Suppressor macrophage treated with lipopolysaccharide for 1 hour (primary cell): ENCODE results near the gene ITPKB.
"Not testable (repeated sequence)": the region's sequence is repeated elsewhere in the genome, so short reads cannot be mapped to it uniquely, and the experiment has no call there.

Source experiments
- DNase-seq, 3 donors: peaks; one replicate each; pipeline ENCODE4 v3.0.0-alpha.2; 2020 to 2022

ITPKB gene

DNA sequence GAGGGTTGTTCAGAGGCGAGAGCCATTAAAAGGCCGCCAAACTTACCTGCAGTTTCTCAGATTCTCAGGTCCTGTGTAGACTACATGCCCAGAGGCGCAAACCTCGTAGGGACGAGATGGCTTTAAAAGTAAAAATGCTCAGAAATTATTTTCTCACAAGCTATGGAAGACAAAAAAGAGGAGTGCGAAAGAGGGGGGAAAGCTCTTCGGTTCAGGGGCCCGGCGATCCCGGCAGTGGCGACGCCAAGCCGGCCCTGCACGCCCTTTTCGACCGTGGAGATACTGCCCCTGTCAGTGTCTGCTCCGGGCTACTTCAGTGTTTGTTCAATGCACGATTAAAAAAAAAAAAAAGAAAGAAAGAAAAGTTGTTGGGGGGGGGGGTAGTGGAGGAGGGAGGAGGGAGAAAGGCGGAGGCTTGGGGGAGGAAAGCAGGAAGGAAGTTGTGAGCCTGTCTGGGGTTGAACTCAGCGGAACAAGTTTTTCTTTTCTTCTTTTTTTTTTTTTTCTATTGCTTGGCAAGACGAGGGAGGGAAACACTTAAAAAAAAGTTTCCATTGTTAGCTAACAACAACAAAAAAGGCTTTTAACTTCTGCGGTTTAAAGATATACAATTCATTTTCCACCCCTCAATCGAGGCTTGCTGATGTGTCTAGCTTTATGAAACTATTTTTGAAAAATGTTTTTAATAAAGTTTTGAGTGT, at the start of gene ITPKB:
Gene ITPKB, minus strand, starts transcription at position 288 of the 701 bp plus-strand sequence. CDS start 1,824 bp downstream, outside the sequence.
- DNase-seq = peak; percentile 76 to 80 (median 79)

DNA sequence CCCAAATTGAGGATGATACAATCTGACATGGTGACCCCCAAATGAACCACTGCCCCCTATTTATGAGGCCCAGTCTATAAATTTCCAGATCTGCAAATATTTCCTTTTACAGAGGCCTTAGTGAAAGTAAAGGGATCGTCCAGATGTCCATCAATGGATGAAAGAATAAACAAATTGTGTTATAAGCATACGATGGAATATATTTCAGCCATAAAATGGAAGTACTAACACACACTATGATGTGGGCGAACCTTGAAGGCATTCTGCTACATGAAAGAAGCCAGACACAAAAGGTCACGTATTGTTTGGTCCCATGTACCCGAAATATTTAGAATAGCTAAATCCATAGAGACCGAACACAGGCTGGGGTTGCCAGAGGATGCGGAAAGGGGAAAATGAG, 48.6 kb upstream of the ITPKB start:
- no peak for DNase-seq

DNA sequence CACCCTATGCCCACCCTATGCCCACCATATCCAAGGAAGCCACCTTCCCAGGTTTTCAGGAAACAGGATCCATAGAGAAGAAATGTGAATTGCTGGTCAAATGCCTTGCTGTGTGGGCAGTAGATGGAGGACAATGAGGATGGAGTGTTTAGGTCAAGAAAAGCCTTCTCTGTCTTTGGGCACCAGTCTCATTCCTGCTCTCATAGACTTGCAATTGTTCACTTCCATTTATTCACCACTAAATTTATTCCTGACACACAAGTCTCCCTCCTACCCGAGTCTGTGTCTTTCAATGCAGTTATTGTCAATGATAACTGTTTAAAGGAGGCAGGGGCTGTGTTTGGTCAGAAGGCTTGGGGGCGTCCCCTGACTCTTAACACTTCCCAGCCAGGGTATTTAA, 48.0 kb upstream of the ITPKB start:
- no peak for DNase-seq

DNA sequence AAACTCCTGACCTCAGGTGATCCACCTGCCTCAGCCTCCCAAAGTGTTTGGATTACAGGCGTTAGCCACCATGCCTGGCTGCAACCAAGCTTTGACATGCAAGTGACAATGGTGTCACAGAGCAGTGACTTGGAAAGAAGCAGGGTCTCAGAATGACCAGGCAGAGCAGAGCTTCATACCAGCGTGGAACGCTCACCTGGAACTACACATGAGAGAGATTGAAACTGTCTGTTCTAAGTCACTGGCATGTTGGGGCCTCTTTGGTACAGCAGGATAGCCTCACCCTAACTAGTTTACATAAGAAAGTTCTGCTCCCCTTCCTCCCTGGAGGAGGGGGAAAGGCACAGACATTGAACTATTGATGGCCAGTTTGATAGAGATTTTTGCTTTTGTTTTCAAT, 47.5 kb upstream of the ITPKB start:
- no peak for DNase-seq

DNA sequence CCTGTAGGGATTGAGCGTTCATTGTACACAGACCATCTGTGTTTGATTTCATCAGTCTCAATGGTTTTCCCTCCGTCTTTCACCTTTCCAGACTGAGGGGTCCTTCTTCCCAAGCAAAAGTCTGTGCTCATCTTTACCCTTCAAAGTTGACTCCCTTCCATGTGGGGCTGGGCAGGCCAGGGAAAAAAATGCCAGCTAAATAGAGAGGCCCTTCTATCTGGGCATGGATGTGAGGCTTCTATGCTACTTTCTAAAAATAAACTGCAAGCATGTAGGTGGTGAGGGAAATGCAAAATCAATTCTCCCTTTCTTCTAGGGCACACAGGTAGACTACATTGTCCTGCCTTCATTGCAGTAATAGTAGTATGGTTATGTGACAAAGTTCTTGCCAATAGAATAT, 46.7 kb upstream of the ITPKB start:
- no peak for DNase-seq

DNA sequence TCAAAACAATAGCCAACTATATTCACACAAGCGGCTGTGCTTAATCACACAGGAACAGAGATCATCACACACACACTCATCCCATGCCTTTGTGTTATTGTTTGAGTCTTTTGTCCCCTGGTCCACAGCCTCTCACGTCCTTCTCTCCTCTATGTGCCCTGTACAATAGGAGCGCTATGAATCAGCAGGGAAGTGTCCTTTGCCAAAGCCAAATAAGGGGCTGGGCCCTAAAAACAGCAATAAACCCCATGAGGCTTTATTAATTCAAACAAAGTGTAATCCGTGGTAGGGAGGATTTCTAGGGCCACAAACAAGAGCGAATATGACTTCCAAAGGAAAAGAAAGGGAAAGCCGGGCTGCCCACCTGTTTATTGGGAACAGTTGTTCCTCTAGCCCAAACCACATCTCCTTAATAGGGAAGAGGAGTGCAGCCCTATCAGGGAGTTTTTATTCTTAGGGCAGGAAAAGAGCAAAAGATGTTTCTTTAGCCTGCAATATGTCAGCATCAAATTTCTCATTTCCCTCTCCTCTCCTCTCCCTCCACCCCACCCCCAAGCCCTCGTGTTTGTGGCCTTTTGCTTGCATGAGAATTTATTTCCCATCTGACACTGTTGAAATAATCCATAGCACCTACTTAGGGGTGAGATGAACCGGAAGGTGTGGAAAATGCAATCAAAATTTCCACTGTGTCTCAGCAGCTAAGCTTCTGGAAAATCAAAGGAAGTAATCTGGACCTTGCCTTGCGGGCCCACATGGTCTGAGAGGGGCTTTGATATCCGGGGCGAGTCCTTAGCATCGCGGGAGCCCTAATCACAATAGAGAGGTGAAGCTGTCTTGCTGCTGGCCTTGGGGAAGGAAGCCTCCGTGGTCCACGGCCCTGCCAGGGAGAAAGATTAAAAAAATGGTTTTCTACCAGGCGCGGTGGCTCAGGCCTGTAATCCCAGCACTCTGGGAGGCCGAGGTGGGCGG, 45.3 kb upstream of the ITPKB start:
- no peak for DNase-seq

DNA sequence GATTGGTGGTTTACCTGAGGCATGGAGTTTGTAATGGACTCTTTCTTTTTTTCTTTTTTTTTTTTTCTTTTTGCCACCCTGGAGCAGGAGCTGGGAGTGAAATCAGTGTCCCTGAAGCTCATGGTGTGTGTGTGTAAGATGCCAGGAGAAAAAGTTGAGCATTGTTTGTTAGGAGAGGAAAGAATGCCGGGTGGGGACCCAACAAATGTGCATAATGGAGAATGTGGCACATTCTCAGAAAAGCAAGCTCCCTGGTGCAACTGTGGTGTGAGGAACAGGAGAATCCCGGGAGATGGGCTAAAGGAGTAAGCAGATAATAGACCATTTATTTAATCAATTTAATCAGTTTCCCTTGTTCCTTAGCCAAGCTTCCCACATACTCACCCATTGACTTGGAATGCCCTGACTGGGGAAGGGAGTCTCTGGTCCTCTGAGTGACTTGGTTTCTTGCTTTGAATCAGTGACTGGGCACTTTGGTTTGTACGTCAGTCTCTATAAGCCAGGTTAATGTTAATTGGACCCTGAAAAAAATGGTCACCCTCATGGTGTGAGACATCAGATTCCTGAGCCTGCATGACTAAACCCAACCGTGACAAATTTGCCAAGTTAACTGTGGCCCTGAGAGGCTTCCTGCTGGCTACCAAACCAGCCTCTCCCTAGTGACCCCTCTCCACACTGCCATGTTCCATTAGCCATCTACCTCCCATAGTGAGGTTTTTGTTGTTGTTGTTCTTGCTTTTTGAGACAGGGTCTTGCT, 43.9 kb upstream of the ITPKB start:
- DNase-seq = no peak

DNA sequence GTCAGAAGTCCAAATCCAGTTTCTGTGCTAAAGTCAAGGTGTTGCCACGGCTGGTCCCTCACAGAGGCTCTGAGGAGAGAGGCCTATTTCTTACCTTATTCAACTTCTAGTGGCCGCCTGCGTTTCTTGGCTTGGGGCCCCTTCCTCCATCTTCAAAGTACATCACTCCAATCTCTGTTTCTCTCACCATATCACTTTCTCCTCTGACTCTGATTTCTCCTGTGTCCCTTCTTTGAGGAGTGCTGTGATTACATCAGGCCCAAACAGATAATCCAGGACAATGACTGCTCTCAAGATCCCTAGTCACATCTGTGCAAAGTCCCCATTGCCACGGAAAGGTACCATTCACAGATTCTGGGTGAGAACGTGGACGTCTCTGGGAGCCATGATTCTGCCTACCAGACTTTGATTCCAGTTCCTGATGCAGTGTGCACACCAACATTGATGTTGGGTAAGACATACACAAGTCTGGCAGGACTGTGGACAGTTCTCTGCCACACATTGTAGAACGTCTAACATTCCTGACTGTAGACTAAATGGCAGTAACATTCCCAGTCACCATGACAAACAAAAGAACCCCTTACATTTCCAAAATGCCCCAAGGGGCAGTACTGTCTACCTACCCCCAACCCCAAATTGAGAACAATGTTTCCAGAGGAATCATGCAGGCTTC, 43.0 kb upstream of the ITPKB start:
- DNase-seq = no peak

DNA sequence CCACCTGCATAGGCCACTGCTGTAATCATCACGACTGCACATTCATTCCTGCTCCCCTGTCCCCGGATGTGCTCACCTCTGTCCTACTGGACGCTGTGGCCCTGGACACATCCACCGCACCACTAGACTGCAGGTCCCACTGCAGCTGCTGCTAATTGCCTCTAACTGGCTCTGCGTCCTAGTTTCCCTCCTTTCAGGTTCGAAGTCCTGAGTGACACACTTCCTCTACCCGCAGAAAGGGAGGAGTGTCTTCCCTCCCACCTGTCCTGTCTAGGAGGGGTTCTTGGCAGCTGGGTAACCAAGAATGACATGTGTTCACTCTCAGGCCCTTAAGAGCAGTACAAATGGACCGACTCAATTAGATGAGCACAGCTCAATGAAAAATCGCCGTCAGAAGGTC, 40.5 kb upstream of the ITPKB start:
- DNase-seq = no peak

DNA sequence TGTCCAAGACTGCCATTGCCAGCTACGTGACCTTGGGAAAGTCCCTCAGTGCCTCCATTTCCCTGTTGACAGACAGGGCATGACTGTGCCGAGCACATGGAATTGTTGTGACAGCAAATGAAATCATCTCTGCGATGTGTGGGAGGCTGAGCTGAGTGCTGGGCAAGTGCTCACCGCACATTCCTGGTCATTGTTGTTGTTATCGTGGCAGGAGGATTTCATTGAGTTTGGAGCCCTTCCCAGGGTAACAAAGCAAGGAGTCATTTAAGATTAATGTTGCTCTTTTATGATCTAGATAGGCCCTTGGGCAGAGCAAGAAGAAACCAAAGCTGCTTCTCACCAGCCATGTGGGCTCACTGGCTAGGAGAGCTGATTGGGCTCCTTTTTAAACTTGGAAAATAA, 39.6 kb upstream of the ITPKB start:
- peak; percentile 80 to 83 (median 82) for DNase-seq

DNA sequence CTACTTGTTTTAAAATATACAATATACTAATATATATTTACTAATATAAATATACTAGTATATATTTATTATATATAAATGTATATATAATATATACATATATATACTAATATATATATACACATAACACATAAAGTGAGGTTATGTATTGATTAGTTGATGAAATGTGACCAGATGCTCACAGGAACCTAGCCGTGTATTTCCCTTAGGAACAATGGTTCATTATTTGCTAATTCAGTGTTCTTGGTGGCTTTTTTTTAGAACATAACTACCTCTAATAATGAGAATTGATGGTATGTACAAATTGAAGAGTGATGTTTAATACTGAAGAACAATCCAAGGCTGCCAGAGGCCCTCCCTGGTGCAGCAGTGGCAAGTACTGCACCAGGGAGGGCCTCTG, 37.9 kb upstream of the ITPKB start:
- DNase-seq = no peak

DNA sequence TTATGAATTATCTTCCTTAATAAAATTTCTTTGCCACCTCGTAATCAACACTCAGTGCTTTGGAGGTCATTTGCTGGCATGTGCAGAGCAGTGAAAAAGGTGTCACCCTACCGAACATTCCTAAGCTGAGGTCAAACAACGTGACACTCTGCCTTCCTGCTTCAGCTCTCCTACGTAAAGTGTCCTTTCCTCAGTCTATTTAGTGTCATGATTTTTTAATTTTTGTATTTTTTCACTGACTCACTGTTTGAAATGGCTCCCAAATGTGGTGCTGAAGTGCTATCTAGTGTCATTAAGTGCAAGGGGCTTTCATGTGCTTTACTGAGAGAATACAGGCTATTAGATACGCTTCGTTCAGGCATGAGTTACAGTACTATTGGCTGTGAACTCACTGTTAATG, 37.0 kb upstream of the ITPKB start:
- no peak for DNase-seq

DNA sequence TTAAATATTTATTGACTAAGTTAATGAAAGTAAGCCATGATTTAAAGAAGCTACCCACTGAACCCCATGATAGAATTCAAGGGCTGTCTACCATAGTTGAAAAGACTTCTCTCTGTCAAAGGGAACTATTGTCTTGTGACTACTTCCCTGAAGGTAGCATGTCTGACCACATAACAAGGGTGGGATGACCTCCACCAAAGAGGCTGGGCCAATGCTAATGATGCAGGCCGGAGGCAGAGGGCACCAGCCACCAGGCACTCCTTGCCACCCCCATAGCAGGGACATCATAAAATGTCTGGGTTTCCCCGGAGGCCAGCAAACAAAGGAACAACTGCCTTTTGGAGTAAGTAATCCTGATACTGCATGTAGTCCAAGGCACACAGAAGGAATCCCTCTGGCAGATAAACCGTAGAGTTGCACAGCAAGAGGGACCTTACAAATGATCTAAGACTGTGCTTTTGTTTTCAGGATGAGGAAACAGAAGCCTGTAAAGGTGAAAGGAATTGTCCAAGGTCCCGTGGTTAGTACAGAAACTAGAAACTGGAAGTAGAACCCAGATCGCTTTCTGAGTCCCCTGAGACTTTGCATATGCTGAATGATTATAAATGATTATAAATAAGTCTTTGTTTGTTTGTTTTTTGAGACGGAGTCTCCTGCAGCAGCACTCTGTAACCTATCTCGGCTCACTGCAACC, 33.5 kb upstream of the ITPKB start:
- peak; percentile 58 to 66 (median 61) for DNase-seq

DNA sequence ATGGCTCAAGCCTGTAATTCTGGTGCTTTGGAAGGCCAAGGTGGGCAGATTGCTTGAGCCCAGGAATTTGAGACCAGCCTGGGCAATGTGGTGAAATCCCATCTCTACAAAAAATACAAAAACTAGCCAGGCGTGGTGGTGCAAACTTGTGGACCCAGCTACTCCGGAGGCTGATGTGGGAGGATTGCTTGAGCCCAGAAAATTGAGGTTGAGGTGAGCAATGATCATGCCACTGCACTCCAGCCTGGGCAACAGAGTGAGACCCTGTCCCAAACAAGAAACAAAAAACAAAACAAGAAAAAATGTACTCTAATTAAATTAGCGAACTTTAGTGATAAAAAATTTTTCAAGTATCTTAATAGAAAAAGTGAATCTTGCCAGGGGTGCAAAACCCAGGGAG, 28.1 kb upstream of the ITPKB start:
- DNase-seq = not testable (repeated sequence)

DNA sequence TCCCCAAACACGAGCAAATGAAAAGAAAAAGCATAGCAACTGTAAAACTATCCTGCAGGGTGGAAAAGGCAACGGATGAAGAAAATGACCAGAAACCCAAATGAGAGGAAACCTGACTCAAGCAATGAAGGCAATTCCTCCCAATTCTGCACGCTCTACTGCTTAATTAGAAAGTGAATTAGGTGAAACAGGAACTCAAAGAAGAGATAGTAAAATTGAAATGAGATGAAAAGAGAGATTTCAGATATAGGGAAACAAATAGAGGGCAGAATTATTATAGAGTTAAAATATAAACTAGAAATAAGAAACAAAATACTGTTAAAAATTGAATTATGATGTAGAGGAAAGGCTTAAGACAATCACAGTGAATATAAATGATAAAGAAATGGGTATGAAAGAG, 27.5 kb upstream of the ITPKB start:
- DNase-seq = no peak

DNA sequence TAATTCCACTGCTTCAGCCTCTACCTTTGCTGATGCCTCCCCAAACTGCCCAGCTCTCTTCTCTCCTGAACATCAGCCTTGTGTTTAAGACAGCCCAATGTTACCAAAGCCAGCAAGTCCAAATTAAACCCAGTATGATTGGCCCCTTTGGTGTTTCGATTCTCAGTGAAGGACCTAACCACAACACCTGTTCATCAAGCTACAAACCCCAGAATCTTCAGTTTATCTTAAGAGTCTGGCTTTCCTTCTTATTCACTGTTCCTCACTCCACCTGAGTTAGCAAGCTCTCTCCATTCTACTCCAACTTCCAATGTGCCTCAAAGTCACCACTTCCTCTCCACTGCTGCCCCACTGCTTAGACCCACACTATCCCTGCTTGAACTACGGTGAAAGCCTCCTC, 25.5 kb upstream of the ITPKB start:
- no peak for DNase-seq

DNA sequence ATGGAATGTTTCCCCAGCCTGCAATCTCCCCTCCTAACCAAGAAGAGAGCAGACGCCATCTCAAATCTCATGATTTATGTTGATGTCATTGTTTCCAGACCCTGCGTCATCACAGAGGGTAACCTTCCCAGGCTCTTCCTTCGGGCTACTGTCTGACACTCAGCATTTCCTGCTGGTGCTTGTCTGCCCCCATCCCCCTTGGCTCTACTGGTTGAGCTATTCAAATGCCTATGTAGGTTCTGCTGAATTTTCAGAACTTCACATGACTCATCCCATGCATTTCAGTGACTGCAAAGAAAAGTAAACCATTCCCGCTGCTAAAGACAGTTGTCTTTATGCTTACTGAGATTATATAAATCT, 24.8 kb upstream of the ITPKB start:
- DNase-seq = peak; percentile 52 to 66 (median 58)

DNA sequence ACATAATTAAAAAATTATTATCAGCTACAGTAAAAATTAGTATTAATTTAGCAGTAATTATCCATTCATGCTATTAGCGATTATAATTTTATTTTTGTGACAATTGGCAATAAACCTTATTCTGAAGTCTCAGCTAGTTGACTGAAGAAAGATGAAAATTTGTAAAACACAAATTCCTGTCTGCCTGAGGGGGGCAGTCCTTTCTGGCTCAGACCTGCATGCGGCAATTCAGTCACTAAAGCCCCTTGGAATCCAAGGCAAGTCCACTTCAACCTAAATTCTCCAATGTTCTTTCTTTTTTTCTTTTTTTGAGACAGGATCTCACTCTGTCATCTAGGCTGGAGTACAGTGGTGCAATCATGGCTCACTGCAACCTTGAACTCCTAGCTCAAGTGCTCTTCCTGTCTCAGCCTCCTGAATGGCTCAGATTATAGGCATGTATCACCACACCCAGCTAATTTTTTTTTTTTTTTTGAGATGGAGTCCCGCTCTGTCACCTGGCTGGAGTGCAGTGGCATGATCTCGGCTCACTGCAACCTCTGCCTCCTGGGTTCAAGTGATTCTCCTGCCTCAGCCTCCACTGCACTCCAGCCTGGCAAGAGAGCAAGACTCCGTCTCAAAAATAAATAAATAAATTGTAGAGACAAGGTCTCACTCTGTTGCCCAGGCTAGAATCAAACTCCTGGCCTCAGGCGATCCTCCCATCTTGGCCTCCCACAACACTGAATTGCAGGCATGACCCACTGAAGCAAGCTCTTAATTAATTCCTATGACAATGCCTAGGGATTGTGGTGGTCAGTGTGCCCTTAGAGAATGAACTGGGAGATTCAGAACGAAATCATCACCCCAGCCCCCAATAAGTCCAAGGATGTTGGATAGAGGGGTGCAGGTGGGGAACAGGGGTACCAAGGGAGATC, 24.2 kb upstream of the ITPKB start:
- no peak for DNase-seq

DNA sequence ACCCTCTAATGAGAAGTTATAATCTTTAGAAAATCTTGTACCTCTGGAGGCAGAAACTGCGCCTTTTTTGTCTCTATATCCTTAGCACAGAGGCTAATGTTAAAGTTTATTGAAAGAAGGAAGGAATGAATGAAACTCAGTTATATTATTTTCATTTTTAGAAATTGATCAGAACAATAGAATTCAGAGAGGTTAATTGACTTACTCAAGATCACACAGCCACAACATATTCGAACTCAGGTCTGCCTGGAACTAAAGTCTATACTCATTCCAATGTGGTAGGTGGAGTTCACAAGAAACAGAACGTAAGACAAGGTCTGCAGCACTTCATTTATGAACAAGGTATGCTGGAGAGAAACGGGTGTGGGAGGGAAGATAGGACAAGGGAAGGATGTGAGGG, 23.0 kb upstream of the ITPKB start:
- DNase-seq = no peak

DNA sequence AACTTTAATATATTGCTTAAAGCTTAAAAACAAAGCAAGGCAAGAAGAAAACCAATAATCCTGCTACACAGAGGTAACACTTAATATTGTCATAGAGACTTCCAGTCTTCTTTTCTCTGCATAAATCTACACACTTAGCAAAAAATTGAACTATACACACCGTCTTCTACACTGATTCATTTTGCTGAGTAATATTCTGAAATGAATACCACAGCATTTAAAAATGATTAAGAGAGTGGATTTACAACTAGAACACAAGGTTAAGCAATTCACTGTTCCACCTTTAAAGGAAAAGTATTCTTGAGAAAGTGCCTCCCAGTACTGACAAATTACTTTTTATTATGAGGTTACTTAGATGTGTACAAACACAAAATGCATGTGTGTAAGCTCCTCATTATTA, 22.2 kb upstream of the ITPKB start:
- DNase-seq = peak in 1 of 3 donors; percentile 10
